Measurements from ENCODE around the gene ELAC2. TPM values are rescaled to one million over a fixed set of nuclear protein-coding genes. Genes with fewer than 3 reads are reported as not detected.

The ELAC2 gene
- total and polyA plus RNA-seq, 2 of the 8 experiments (the other 6 are each of a cell fraction or from before 2014, with no cell fraction given), result 91.6 to 127 TPM

DNA sequence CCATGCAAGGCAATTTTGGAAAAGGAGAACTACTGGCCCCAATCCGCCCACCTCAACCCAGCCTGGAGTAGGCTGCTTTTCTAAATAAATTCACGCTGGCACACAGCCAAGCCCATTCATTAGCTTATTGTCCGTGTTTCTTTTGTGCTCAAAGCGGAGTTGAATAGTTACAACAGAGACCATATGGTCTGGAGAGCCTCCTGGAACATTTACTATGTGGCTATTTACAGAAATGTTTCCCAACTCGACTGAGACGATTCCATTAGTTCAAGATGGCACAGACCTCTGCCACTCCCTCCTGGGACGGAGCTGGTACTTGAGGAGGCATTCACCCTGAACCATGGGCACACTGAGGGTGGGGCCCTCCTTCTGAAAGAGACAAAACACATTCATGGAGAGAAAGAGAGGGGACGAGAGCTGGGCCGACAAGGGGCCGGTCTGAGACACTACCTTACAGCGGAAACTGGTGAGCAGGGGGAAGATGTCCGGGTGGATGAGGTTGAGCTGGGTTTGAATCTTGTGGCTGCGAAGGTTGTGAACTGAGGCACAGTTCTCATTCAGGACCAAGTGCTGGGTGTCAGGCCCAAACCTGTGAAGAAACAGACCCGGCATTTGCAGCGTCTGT lies 15.7 kb downstream of the ELAC2 start:
- POLR2A ChIA-PET (ENCODE audit: partially characterized antibody), result interaction anchor here (0.8 to 3.9 kb wide), 4 partner anchors 10 to 16 kb away, joined by 3 to 12 read pairs (median 6); partner anchors contain the start of gene ELAC2
- no peaks in the 10 kb centered on the region for H3K79me1 ChIP-seq (ENCODE audit: low read depth, low read length)
- H3K27ac ChIP-seq (ENCODE audit: low read depth, low read length), result 0 out of 2 replicates have a peak overlapping the region, but pooled peaks have one; percentile 37

More for the DNA sequence above, 15.7 kb downstream of the ELAC2 start:
- no peak overlapping the region for H2BK20ac ChIP-seq (ENCODE audit: low read length)
- peaks cover 51 to 75% (median 68%) of the 10 kb centered on the region in 4 experiments for H3K36me3 ChIP-seq (ENCODE audit: control insufficient read depth in 2 of 4, insufficient read depth in 4 of 4, low read length in 3 of 4)
- no peak overlapping the region for H2BK15ac ChIP-seq (ENCODE audit: low read length)
- no peaks in the 10 kb centered on the region for H3K23me2 ChIP-seq (ENCODE audit: low read depth, low read length)
- no peak overlapping the region for H3K23ac ChIP-seq (ENCODE audit: insufficient read length)
- H2AK5ac ChIP-seq (ENCODE audit: low read depth, low read length), result no peak overlapping the region
- H3K14ac ChIP-seq (ENCODE audit: insufficient read length), result no peak overlapping the region
- H3K18ac ChIP-seq (ENCODE audit: extremely low read depth, low read length), result no peak overlapping the region
- H3K79me2 ChIP-seq (ENCODE audit: control insufficient read depth in 1 of 2, insufficient read depth in 2 of 2, low read length in 2 of 2), result no peaks in the 10 kb centered on the region
- 90% methylated on average over 15 of the region's 15 CpGs; no CpG with 5 or more reads in 1 of the 2 experiments for WGBS, 2 experiments (ENCODE audit: extremely low coverage in 1 of 2, insufficient coverage in 1 of 2, insufficient read length in 1 of 2, insufficient replicate concordance in 2 of 2, low coverage in 1 of 2, low lambda C conversion rate in 2 of 2, missing lambda C conversion rate in 1 of 2)
- no peak for FAIRE-seq
- H3K9me3 ChIP-seq (ENCODE audit: insufficient read depth in 2 of 2, low read depth in 1 of 2, low read length in 1 of 2), result no peaks in the 10 kb centered on the region
- H3K4me1 ChIP-seq (replicated peaks in 1 of 4; ENCODE audit: control insufficient read depth in 3 of 4, insufficient read depth in 4 of 4, low read length in 3 of 4), result no peaks in the 10 kb centered on the region
- no peak overlapping the region for H4K91ac ChIP-seq (replicated peaks; ENCODE audit: insufficient read length, low read length)
- H4K5ac ChIP-seq (ENCODE audit: insufficient read length, low read depth, low read length), result no peak overlapping the region
- CTCF ChIA-PET (ENCODE audit: partially characterized antibody), result interaction anchor here (0.6 to 2.7 kb wide), 25 partner anchors 9 to 745 kb away, joined by 3 to 18 read pairs (median 4); partner anchors contain the start of gene ELAC2
- DNase-seq (ENCODE audit: low read depth in 1 of 2, low spot score in 2 of 2), result no peak
- no peak overlapping the region for H2BK120ac ChIP-seq (replicated peaks; ENCODE audit: low read depth, low read length)
- no peak overlapping the region for H4K8ac ChIP-seq (ENCODE audit: extremely low read depth, insufficient read depth, low read length)
- no peaks in the 10 kb centered on the region for H3K27me3 ChIP-seq (replicated peaks in 1 of 4; ENCODE audit: control insufficient read depth in 3 of 4, extremely low read depth in 1 of 4, insufficient read depth in 3 of 4, low read length in 3 of 4)
- H4K20me1 ChIP-seq (replicated peaks in 1 of 2; ENCODE audit: control insufficient read depth in 1 of 2, insufficient read depth in 2 of 2, low read length in 2 of 2), result peaks cover 1 to 11% of the 10 kb centered on the region in 2 experiments
- TF ChIP-seq CHD1 (IDR thresholded peaks at IDR 0.05; ENCODE audit: low read depth, low read length), result no peak
- TF ChIP-seq RAD21 (IDR thresholded peaks at IDR 0.05 in 1 of 2, conservative IDR thresholded peaks at IDR 0.05 in 1 of 2; ENCODE audit: low read depth in 2 of 2, low read length in 2 of 2), result no peak
- TF ChIP-seq TCF12 (IDR thresholded peaks at IDR 0.05; ENCODE audit: low read depth, low read length), result no peak
- TF ChIP-seq, protein P1, sequence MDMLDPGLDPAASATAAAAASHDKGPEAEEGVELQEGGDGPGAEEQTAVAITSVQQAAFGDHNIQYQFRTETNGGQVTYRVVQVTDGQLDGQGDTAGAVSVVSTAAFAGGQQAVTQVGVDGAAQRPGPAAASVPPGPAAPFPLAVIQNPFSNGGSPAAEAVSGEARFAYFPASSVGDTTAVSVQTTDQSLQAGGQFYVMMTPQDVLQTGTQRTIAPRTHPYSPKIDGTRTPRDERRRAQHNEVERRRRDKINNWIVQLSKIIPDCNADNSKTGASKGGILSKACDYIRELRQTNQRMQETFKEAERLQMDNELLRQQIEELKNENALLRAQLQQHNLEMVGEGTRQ (IDR thresholded peaks at IDR 0.05; ENCODE audit: low read length), result no peak
- TF ChIP-seq SP1 (IDR thresholded peaks at IDR 0.05; ENCODE audit: low read depth, low read length), result no peak
- no peak for TF ChIP-seq SIN3A (conservative IDR thresholded peaks at IDR 0.05 in 1 of 2, IDR thresholded peaks at IDR 0.05 in 1 of 2; ENCODE audit: low read depth in 1 of 2, low read length in 2 of 2)
- TF ChIP-seq SIX5 (IDR thresholded peaks at IDR 0.05; ENCODE audit: low read depth, low read length), result no peak
- TF ChIP-seq ZNF274 (IDR thresholded peaks at IDR 0.05; ENCODE audit: borderline replicate concordance, extremely low read depth, low read length), result no peak
- no peak for TF ChIP-seq NRF1 (IDR thresholded peaks at IDR 0.05; ENCODE audit: low read depth, low read length)
- no peak for TF ChIP-seq RNF2 (IDR thresholded peaks at IDR 0.05; ENCODE audit: borderline replicate concordance, low read depth, low read length, missing control alignments, poor library complexity, severe bottlenecking)
- no peak for TF ChIP-seq EP300 (IDR thresholded peaks at IDR 0.05; ENCODE audit: borderline replicate concordance in 1 of 2, low read depth in 2 of 2, low read length in 2 of 2)
- H3K4ac ChIP-seq (replicated peaks; ENCODE audit: insufficient read length, low read depth, low read length), result no peak overlapping the region
- no peak overlapping the region for H2BK12ac ChIP-seq (ENCODE audit: low read depth, low read length)
- no peak overlapping the region for H3K56ac ChIP-seq (replicated peaks; ENCODE audit: insufficient read length, low read depth, low read length)
- H3K9ac ChIP-seq (replicated peaks in 1 of 4; ENCODE audit: extremely low read depth in 1 of 4, low read depth in 3 of 4, low read length in 3 of 4), result no peak overlapping the region
- H2AFZ ChIP-seq (ENCODE audit: low read length), result no peak overlapping the region
- H3K4me2 ChIP-seq (ENCODE audit: insufficient read depth in 1 of 2, low read depth in 2 of 2, low read length in 2 of 2), result no peak overlapping the region
- no peak overlapping the region for H2BK5ac ChIP-seq (ENCODE audit: low read depth, low read length)
- H3K4me3 ChIP-seq (ENCODE audit: extremely low read depth in 1 of 4, insufficient read depth in 2 of 4, low read depth in 3 of 4, low read length in 4 of 4), result no peak overlapping the region

All from H1 (cell line).